ENCODE data around the gene GUK1.

DNA sequence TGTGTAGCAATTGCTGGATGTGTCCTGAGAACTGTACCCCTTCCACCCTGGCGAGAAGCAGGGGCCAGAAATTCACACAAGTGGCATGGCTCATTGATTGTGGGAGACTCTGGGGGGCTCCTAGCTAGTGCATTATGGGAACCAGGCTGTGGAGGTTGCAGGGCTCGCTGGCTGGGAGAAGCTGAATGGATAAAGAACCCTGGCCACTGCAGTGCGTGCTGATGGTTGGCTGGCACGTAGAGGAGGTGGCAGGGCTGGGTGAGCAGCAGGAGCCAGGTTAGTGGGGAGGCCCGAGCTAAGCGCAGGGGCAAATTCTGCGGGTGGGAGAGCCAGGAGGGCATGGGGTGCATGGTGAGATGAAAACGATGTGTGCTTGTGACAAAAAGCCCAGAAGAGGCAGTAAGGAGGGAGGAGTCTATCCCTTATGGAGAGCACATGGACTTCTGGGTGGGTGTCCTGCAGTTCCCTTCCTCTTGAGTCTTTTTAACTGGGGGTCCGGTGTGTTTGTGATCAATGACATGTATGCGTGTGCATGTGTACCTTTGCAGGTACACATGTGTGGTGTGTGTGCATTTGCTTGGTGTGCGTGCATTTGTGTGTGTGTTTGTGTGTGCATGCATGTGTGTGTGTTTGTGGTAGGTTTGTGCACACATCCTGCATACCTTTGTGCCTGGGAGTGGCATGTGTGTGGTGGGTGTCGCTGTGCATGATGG lies 3.6 kb downstream of the GUK1 start:
- TF ChIP-seq, protein P1, sequence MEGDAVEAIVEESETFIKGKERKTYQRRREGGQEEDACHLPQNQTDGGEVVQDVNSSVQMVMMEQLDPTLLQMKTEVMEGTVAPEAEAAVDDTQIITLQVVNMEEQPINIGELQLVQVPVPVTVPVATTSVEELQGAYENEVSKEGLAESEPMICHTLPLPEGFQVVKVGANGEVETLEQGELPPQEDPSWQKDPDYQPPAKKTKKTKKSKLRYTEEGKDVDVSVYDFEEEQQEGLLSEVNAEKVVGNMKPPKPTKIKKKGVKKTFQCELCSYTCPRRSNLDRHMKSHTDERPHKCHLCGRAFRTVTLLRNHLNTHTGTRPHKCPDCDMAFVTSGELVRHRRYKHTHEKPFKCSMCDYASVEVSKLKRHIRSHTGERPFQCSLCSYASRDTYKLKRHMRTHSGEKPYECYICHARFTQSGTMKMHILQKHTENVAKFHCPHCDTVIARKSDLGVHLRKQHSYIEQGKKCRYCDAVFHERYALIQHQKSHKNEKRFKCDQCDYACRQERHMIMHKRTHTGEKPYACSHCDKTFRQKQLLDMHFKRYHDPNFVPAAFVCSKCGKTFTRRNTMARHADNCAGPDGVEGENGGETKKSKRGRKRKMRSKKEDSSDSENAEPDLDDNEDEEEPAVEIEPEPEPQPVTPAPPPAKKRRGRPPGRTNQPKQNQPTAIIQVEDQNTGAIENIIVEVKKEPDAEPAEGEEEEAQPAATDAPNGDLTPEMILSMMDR (IDR thresholded peaks at IDR 0.05) = peak in 1 of 3 donors; percentile 13
- TF ChIP-seq POLR2A (IDR thresholded peaks at IDR 0.05) = no peak

Measured in lower leg skin (tissue), 3 donors.